SHP77 (cell line): ENCODE results near the gene C22orf31.

Experiments used
- DNase-seq, 2 experiments: peaks; one replicate each; lab custom pipeline; 2025; lab: John Stamatoyannopoulos, UW

Gene C22orf31

DNA sequence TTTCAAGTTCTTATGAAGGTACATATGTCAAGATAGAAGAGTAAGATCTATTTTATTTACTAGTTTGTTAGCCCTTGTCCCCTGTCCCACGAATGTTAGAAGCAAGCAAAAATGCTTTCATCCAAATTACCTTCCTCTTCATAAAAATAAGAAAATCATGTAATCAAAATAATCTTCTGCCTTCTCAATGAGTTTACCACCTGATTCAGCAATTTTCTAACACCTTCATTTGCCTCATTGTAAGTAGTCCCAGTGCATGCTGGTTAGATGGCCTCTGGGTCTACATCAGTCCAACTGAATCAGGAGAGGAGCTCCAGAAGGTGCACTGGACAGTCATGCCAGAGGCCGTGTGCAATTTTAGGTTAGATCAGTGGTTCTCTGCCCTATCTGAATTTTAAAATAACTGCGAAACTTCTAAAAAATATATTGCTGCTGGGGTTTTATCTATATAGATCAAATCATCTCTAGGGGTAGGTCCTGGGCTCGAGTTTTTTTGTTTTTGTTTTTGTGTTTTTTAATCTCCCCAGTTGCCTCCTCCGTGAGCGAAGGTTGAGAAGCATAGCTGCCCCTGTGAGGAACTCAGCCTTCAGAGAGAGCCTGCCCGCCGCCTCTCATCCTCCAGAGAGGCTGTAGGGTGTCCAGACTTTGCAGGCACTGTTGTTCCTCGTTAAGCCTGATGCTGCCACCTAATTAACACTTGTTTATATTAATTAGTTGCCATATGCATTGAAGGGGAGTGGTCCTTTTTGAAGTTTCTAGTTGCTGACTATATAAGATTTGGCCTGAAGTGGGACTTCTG is 32.2 kb downstream of the C22orf31 start:
- DNase-seq, result no peak

DNA sequence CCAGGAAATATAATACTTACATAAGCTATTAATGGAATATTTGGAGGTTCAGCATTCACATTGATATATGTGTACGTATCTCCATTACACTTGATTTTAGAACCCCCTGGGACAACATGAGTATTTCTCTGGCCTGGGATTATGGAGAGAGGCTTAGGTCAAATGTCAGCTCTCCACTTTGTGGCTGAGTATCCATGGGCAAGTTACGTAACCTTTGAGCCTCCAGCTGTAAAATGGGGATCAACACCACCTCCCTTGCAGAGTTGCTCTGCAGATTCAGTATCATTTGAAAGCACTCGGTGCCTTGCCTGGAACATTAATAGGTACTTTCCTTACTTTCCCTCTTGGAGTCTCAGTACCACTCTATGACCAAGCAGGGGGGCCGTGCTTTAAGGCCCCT is 33.2 kb downstream of the C22orf31 start:
- no peak for DNase-seq

DNA sequence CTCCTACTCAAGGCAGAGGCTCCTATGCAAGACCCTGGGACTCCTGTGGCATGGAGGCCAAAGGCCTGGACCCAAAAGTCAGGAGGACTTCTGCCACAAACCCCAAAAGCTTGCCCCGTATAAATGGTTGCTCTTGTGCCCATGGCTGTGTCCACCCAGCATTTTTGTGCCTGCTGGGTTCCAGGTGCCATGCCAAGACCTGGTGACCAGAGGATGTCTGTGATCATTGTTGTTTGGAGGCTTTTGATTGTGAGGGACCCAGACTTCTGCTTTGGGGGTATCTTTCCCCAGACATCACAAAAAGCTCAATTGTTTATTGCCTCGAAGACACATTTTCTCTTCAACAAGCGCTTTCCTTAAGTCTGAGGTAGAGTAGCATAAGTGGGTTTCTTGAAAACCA is 35.1 kb downstream of the C22orf31 start:
- no peak for DNase-seq

DNA sequence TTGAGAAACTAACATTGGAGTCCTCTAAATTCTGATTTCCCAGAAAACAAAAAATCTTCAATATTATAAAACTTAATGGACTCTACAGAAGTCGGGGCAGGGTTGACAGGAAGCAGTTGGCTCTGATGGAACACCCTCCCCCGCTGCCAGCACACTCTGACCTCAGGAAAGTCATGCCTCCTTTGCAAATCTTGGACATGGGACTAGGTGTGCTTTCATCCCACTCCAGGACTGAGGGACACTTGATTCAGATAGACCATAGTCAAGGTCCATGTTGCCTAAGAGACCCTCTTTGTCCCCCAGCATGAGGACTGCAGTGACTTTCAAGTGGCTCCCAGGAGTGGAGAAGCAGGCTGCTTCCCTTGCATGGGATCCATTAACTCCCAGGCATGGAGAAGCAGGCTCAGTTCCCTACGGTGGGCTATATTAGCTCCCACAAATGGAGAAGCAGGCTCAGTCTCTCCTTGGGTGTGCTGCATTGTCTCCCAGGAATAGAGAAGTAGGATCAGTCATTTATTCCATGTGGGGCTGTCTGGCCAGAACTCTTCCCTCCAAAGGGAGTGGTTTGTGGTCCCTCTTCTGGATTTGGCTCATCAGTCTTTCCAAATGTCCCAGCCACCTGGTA is 38.3 kb downstream of the C22orf31 start:
- no peak for DNase-seq

DNA sequence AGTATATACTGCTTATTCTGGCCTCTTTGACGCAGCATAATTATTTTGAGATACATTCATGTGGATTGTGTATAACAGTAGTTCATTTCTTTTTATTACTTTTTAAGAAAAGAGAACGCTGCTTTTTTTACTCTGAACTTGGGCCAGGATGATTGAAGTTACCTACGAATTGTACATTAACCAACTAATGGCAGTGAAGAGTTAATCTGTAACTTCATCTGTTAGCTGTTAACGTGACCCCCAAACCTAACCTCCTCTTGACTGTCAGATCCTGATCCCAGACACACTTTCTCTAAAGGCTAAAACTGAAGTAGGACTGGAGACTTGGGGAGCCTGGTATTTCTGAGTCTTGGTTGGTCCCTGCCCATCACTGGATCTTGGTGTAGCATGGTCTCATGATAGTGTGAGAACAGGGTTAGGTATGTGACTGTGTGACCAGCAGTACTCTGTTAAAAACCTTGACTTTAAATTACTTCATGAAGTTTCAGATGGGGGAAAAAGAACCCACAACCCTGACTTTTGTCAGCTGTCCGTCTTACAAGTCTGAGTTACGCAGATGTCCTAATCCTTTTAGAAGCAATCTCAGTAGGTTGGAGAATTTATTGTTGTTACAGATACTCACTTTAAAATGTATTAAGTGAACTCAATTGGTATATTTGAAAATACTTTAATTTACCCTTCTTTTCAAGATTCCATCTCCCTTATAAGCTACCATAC is 39.4 kb downstream of the C22orf31 start:
- DNase-seq, result no peak

DNA sequence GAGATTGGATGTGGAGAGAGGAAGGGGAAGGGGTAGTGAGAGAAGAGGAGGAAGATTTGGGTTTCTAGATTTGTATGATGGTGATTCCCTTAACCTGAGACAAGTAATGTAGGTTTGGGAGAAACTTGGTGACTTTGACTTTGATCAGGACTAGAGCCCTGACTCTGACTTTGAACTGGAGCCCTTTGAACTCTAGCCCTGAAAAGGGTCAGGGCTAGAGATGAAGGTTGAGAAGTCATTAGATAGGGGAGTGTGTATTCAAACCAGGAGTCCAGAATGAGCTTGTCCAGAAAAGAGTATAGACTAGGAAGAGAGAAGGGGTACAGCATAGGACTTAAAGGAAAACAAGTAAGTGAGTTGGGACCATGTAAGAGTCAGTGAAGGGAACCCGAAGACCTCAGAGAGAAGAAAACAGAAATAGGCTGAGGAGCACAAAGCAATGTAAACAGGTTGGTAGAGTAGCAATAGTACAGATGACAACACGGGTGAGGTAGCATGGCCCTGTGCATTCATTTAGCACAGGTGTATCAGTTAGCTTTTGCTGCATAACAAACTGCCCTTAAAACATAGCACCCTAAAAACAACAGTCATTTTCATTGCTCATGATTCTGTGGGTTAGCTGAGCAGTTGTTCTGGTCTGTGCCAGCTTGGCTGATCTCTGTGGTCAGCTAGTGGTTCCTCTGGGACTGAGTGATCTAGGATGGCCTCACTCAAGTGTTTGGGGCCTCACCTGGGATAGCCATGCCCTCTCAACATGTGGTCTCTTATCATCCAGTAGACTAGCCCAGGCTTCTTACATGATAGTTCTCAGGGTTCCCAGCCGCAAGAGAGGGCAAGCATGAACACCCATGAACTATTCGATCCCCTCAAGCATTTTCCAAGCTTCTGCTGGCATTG is 43.1 kb downstream of the C22orf31 start:
- DNase-seq, result no peak

DNA sequence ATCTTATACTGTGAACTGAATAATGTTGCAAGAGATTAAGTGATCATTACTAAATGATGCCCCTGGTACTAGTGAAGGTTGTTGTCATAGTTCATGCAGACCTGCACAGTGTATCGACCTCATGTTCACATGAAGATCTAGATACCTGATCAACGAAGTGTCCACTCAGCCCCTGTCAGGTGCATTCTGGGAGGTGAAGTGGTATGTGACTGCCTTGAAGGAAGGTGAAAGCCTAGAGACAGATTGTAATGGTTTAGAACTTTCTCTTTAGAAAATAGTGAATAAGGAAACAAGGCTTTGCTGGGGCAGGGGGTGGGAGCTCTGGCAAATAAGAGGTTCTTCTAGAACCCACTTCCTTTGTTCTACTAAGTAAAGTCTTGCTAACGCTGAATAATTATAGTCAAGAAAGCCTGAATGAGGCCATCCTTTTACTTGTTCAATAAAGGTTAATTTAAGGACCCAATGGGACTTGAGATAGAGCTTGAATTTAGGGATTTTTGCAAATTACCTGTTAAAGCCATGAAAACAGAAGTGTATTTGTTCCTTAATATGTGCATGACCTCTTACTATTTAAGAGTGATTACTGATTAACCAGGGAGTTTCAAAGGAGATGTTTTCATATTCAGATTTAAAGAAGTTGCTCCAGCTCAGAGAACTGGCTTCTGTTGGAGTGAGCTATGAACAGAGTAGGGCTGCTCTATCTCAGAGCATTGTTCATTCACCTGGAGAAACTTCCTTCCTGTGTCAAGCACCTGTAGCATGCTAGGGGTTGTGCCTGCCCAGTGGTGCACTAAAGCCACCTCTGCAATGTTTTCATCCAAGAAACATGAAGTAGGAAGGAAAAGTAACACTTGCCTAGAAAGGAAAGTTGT is 45.3 kb downstream of the C22orf31 start:
- DNase-seq, result no peak

DNA sequence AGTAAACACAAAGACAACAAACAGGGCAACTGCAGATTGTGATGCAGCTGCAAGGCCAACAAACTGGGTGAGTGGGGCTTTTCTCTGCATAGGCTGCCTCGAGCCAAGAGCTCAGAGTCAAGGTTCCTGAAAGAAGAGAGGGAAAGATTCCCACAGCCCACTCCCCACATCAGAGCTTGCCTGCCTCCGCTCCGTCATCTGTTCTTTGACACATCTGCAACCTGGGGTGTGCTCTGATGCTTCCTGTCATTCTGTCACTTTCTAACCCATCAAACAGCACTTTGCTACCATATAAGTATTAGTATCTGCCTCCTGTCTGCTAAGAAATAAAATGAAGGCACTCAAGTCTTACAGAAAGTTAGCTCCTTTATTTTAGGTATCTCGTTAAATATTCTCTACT is 46.9 kb downstream of the C22orf31 start:
- no peak for DNase-seq

DNA sequence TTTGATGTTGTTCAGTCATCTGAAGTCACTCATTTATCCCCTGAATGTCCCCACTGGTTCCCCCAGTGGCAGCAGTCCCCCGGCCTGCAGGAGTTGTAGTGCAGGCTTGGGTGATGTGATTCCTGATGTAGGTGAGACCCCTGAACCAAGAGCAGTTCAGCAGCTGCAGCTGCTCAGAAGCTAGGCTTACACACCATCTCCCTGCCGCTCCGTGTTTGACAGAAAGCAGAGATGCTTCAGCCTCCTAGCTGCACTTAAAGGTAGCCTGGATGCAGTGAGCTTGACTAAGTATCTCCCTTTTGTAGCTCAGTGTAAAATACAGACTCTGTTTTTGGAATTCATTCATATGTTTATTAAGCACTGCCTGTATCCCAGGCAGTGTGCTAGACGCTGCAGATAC is 47.3 kb downstream of the C22orf31 start:
- no peak for DNase-seq

DNA sequence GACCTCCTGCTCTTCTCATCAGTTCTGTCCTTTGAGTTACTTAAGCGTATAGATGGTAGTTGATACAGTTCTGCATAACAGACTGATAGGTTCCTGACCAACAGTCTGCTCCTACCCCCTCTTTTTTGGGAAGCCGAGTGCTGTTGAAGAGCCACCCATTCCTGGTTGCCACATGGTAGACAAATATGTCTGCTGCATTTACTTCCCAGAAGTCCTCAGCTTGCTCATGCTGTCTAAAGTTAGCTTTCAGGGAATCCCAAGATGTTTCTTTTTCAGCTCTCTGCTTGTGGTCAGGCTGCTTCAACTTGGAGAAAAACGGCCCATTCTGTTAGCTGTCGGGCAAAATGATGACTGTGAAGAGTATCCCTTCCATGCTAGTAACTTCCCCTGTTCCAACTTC is 48.7 kb downstream of the C22orf31 start:
- DNase-seq, result no peak

DNA sequence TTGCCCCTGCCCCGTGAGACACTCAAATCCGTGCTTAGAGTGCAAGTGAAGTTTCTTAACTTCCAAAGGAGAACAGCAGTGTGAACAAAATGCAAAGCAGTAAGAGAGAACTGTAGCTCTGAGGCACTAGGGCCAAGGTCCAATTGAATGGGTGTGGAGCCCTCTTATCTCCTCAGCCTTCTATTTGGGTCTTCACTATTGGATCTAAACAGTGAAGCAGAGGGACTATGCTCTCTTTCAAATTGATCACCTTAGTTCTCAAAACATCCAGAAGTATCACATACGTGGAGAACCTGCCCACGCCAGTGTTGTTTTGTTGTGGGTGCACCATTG is 49.6 kb downstream of the C22orf31 start:
- no peak for DNase-seq

DNA sequence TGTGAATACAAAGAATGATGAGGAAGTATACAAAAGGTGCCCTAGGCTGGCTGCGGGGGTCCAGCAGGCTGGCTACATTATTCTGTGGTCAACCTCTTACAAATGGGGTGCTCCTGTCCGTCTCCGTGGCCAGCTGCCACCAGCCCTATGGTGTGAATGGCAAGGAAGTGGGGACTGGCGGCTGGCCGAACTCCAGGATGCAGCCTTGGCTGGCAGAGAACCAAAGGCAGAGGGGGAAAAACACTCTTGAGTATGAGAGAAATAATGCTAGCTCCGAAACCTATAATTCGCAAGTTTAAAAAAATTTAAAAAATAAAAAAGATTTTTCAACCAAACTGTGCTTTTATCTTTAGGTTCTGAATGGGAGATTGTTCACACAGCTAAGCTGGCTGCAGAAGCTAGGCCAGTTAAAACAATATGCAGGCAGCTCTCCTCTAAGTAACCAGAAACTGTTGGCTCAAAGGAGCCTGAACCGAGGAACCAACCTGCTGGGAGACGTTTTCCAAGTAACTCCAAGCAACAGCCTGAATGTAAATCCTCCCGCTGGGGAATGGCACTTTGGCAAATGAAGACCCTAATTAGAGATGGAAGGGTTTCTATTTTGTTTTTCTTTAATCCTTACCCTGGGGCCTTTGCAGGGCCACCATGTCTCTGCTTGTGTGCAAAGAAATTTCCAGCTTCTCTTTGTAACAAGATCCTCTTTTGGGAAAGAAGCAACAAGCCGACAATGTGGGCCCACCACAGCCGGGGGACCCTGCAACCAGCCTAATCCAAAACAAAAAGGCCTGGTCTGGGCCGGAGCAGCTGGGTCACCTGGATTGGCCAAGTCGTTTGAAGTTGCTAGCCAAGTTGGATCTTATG is 50.2 kb downstream of the C22orf31 start:
- DNase-seq, result no peak

DNA sequence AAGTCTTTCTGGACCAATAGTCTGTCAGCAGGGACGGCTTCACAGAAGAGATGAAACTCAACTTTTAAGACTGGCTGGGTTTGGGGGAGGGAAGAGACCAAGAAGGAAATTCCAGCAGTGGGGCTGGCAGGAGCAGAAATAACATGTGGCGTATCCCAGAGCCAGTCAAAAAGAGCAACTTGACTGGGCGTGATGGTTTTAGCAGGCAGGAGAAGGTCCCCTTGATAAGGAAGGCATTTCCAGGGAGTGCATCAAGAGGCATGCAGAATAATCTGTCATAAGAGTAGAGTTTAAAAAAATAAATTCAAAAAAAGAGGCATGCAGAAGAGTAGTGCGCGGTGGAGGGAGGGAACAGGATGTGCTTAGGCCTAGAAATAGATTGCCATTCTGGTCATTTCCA is 52.5 kb downstream of the C22orf31 start:
- no peak for DNase-seq
